ELF-1 (cell line): ENCODE results near the gene MPHOSPH9.

Experiments
- DNase-seq: peaks from one replicate; pipeline ENCODE4 v3.0.0-alpha.2; 2016; ENCODE audit warnings: low read depth, low spot score

The MPHOSPH9 gene

GRCh38 chr12:123149088-123149487, 83.9 kb downstream of the MPHOSPH9 start:
- no peak for DNase-seq

- no peak for DNase-seq
Measured at GRCh38 chr12:123148655-123149054, 84.3 kb downstream of the MPHOSPH9 start.

GRCh38 chr12:123148223-123148622, 84.7 kb downstream of the MPHOSPH9 start:
- peak; percentile 40 for DNase-seq

GRCh38 chr12:123145211-123145610, 87.7 kb downstream of the MPHOSPH9 start:
- no peak for DNase-seq

- no peak for DNase-seq
Measured at GRCh38 chr12:123143736-123144461, 89.0 kb downstream of the MPHOSPH9 start.

GRCh38 chr12:123142921-123143735, 89.8 kb downstream of the MPHOSPH9 start:
- no peak for DNase-seq

GRCh38 chr12:123142518-123142840, 90.5 kb downstream of the MPHOSPH9 start:
- no peak for DNase-seq

- peak; percentile 55 for DNase-seq
Measured at GRCh38 chr12:123141615-123142517, 91.1 kb downstream of the MPHOSPH9 start.

- DNase-seq = no peak
Measured at GRCh38 chr12:123140676-123141614, 92.0 kb downstream of the MPHOSPH9 start.

- DNase-seq = peak; percentile 67
Measured at GRCh38 chr12:123139926-123140675, 92.8 kb downstream of the MPHOSPH9 start.

- no peak for DNase-seq
Measured at GRCh38 chr12:123135688-123136087, 97.3 kb downstream of the MPHOSPH9 start.

GRCh38 chr12:123134826-123135225, 98.1 kb downstream of the MPHOSPH9 start:
- DNase-seq = no peak

GRCh38 chr12:123134271-123134671, 98.7 kb downstream of the MPHOSPH9 start:
- DNase-seq = peak; percentile 64

GRCh38 chr12:123133701-123134100, 99.2 kb downstream of the MPHOSPH9 start:
- no peak for DNase-seq

GRCh38 chr12:123132951-123133619, 99.9 kb downstream of the MPHOSPH9 start:
- no peak for DNase-seq

- no peak for DNase-seq
Measured at GRCh38 chr12:123131879-123132402, 101.0 kb downstream of the MPHOSPH9 start.

- no peak for DNase-seq
Measured at GRCh38 chr12:123131291-123131832, 101.6 kb downstream of the MPHOSPH9 start.

GRCh38 chr12:123129621-123130020, 103.3 kb downstream of the MPHOSPH9 start:
- no peak for DNase-seq

- DNase-seq = no peak
Measured at GRCh38 chr12:123127182-123127495, 105.8 kb downstream of the MPHOSPH9 start.
